Effector CD4-positive, alpha-beta T cell (primary cell): ENCODE data around the gene ABCA6.
"Not testable (repeated sequence)": the region's sequence is repeated elsewhere in the genome, so short reads cannot be mapped to it uniquely, and the experiment has no call there.

Experiments
- DNase-seq: peaks from one replicate; pipeline ENCODE4 v3.0.0-alpha.2; 2020

ABCA6 gene

GRCh38 chr17:69070378-69071232, 71.1 kb downstream of the ABCA6 start:
- DNase-seq: not testable (repeated sequence)

DNA sequence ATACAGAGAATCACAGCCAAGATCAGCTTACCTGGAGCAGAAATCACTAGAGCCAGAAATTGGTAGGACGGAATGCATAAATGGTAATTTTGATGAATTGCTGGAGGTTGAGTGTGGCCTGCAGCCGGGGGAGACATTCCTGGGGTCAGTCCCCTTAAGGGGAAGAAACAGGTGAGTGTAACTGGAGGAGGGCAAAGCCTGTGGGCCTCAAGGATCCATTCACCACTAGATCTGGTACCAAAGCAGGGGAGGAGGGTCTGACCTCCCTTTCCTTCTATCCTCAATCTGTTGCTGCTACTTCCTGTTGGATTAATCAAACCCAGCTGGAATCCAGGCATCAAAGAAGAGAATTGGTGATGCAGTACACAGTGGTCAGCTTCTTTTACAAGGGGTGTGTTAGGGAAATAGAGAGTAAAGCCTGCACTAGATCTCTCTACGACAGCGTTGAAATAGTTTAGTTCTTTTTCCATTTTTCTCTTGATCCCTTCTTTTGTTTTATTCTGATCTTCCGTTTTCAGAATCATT, 72.4 kb downstream of the ABCA6 start:
- DNase-seq: no peak

- no peak for DNase-seq
These were observed 74.2 kb downstream of the ABCA6 start for GRCh38 chr17:69067274-69068047.

- no peak for DNase-seq
These were observed 75.2 kb downstream of the ABCA6 start for GRCh38 chr17:69066482-69066881.

DNA sequence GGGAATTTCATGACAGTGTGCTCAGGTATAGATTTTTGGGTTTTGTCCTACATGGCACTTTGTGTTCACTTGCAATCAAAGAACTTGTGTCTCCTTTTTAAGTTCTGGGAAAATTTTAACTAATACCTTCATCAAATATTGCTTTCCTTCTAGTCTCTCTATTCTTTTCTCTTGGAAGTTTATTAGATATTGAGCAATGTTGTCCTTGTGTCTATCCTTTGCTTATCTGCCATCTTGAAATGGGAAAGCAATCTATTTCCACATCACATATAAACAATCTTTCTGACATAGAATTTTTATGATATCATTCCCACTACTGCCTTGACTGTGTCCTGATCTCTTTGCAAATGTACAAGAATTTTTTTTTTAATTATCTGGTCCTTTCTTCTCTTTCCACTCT, 76.6 kb downstream of the ABCA6 start:
- DNase-seq: no peak

DNA sequence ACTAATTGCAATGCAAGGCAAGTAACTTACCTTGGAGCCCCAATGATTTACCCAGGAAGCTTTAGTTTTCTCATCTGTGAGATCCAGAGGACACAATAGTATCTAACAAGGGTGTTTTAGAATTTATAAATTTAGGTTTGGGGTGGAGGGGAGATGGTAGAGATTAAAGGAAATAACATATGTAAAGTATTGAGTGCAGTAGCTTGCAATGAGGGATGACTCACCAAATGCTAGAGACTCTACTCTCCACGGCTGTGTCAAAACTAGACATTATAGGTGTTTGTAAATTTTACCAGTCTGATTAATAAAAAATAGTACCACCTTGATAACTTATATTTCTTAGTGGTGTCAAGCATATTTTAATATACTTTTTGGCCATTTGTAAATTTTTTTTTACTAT, 77.2 kb downstream of the ABCA6 start:
- no peak for DNase-seq

- DNase-seq: no peak
These were observed 77.7 kb downstream of the ABCA6 start for GRCh38 chr17:69064001-69064400.

DNA sequence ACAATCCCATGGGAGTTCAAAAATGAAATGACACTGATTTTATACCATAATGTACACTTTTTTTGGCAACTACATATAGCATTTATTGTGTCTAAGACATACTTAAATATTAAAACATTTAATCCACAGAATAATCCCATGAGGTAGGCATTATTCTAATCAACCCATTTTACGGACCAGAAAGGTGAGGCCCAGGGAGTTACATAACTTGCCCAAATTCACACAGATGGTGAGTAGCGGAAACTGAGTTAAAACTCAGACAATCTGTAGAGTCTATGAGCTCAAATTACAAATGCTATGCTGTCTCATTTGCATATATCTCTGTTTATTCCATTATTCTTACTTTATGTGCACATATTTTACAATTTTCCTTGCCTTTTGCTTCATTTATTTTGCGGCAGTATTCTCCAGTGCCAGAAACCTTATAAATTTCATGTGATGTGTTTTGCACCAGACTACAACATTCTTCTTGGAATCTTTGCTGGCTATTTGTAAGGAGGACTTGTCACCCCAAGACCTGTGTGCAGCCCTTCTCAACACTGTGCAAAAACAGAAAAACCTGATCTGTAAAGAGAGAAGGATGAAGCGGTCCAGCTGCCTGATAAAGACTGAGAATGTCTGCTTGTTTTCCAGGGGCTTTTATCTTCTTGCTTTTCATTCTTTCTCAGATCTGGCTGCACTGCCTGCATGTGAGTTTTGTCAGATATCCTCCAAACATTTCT, 78.7 kb downstream of the ABCA6 start:
- no peak for DNase-seq

DNA sequence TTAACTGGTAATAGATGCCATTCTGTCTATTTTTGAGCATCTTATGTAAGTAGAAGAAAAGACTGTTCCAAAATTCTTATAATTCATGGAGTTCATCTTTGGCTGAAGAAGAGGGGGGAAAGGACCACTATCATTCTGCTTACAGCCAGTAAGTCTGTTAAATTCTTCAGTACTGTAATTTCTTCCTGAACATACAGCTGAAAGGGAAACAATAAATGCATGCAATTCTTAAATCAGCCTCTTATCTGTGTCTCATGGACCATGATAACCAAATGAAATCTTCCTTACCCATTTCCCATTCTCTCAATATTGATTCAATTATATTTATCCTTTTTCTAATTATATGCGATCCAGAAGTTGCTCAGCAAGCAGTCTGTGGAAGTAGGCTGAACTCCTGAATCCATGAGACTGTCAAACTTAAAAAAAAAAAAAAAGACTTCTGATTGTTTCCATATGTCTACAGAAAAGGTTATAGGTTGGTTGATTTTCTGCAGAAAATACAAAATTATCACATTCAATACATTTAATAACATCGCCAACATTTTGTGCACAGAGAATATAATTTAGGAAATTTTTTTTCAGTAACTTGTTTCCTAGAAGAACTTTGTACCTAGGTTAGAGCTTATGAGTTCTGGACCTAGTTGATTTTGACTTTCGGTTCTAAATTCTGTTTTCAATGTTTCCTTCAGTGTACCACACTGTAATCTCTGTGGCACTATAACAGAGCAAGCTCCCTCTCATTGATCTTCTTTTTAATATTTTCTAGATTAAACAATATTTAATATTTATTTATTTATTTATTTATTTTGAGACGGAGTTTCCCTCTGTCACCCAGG, 79.8 kb downstream of the ABCA6 start:
- no peak for DNase-seq

- DNase-seq: no peak
These were observed 80.9 kb downstream of the ABCA6 start, which contains the start of gene ABCA9 for GRCh38 chr17:69060822-69061221. Gene ABCA9, minus strand, starts transcription at chr17:69060927. Its CDS starts 9,801 bp downstream, at chr17:69051126.

DNA sequence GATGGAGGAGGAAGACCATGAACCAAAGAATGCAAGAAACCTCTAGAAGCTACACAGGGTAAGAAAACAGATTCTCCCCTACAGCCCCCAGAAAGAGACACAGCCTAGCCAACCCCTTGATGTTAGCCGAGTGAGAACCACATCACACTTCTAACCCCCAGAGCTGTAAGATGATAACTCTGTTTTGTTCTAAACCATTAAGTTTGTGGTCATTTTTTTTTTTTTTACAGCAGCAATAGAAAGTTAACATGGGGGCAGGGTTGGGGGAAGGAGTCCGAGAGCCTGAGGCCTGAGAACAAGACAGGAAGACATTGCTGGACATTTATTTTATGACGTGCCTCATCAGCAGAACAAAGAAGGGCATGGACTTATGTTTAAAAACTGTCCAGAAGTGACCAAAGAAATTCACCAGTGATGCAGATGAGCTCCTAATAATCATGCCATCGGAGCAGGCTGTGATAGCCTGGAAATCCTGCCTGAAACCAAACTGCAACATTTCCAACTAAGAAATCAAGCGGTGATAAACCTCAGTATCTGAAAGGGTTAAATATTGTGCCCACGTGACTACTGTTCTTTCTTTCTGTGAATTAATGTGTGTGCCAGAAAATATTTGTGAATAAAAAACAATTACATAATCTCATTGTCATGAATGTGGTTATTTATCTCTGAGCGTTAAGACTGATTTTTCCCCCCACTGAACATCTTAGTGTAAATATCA, 82.1 kb downstream of the ABCA6 start:
- no peak for DNase-seq

- no peak for DNase-seq
These were observed 83.5 kb downstream of the ABCA6 start for GRCh38 chr17:69058165-69058564.

- DNase-seq: no peak
These were observed 84.4 kb downstream of the ABCA6 start for GRCh38 chr17:69057280-69057679.

- no peak for DNase-seq
These were observed 85.4 kb downstream of the ABCA6 start for GRCh38 chr17:69056179-69056823.

- DNase-seq: no peak
These were observed 86.4 kb downstream of the ABCA6 start for GRCh38 chr17:69055334-69055733.

DNA sequence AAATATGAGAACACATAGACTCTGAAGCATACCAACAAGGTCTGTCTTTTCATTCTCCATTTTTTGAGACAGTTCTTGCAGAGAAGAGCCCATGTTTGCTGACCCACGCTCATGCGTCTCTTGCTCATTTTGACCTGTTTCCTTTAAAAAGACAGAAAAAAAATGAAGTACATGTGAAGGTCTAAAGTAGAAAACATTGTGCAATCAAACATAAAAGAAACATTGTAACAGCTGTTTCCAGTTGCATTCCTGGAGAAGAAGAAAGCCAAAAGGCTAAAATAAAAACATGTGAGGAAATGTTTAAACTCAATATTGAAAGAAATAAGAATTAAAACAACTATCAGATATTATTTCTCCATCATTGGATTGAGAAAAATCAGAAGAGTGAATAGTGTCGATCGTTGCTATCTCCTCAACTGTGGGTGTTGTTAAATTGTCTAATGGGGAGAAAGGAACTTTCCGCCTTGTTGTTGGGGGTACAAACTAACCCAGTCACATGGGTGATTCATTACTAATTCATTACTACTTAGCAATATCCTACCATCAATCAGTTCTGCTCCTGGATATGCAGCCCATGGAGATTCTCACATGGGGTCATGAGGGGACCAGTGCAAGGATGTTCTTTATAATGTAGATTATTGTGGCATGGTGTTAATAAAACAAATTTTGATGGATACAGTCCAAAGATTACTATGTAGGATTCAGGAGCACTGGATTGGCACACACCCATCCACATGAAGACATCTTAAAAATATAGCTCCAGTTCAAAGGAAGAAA, 90.5 kb downstream of the ABCA6 start:
- DNase-seq: no peak

GRCh38 chr17:69048634-69049033, 93.1 kb downstream of the ABCA6 start:
- DNase-seq: no peak

DNA sequence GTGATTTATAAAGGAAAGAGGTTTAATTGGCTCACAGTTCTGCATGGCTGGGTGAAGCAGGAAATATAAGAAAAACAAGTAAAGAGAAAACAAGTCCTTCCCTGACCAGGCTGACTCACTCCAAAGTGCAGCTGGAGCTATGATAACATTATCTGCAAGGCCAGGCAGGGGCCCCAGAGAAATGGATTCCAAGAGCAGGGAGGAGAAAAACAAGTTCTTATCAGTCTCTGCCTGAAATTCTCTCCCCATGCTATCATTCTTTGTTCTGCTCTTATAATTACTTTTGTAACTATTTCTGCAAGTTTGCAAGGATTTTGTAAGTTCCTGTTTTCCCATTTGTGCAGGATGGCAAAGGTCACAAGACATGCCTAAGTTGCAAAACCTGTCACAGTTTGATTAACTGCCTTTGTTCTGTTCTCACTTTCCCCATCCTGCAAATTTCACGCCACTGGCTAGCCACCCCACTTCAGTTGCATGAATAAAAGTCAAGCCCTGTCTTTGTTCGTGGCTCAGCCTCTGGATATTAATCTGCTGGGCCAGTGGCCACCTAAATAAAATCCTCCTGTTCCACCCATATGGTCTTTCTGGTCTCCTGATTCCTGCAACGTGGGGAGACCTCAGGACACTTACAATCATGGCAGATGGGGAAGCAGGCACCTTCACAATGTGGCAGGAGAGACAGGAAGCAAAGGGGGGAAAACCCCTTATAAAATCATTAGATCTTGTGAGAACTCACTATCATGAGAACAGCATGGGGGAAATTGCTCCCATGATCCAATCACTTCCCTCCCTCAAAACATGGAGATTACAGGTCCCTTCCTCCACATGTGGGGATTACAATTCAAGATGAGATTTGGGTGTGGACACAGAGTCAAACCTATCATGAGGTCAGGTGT, 94.1 kb downstream of the ABCA6 start:
- no peak for DNase-seq
